Tibial nerve (tissue), 4 donors: ENCODE results near the gene NPHP1.
"Not testable (repeated sequence)": the region's sequence is repeated elsewhere in the genome, so short reads cannot be mapped to it uniquely, and the experiment has no call there.

Experiments used
- EP300 ChIP-seq, 2 donors: sonication (generic); formaldehyde crosslinking; IDR thresholded peaks; one replicate each; pipeline ENCODE4 v1.6.1; 2017; ENCODE audit warnings: antibody characterized with exemption in 2 of 2, mild to moderate bottlenecking in 1 of 2
- POLR2A ChIP-seq, 2 donors: fragments of 450-650 bp; IDR thresholded peaks; one replicate each; pipeline ENCODE4 v1.6.1; 2017; ENCODE audit warnings: antibody characterized with exemption in 2 of 2, mild to moderate bottlenecking in 2 of 2, moderate library complexity in 2 of 2
- TF ChIP-seq, protein P1 (sequence below), 5 experiments: fragments of 200-600 bp in 3 of 5; fragments of 450-650 bp in 2 of 5; sonication (generic) in 3 of 5; IDR thresholded peaks; one replicate each; pipeline ENCODE4 v1.5.1; 2016 to 2019; ENCODE audit warnings: antibody characterized with exemption in 5 of 5, mild to moderate bottlenecking in 3 of 5, moderate library complexity in 2 of 5

DNA sequence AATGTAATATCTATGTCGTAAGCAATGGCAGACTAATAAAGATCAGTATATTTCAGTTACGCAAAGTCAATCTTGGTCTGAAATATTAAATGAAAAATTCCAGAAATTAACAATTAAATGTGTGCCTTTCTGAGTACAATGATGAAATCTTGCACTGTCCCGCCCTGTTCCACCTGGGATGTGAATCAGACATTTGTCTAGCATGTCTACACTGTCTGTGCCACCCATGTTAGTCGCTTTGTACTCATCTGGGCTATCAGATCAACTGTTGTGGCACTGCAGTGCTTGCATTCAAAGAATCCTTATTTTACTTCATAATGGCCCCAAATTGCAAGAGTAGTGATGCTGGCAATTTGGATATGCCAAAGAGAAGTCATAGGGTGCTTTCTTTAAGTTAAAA, 114.6 kb downstream of the NPHP1 start:
- TF ChIP-seq, protein P1, sequence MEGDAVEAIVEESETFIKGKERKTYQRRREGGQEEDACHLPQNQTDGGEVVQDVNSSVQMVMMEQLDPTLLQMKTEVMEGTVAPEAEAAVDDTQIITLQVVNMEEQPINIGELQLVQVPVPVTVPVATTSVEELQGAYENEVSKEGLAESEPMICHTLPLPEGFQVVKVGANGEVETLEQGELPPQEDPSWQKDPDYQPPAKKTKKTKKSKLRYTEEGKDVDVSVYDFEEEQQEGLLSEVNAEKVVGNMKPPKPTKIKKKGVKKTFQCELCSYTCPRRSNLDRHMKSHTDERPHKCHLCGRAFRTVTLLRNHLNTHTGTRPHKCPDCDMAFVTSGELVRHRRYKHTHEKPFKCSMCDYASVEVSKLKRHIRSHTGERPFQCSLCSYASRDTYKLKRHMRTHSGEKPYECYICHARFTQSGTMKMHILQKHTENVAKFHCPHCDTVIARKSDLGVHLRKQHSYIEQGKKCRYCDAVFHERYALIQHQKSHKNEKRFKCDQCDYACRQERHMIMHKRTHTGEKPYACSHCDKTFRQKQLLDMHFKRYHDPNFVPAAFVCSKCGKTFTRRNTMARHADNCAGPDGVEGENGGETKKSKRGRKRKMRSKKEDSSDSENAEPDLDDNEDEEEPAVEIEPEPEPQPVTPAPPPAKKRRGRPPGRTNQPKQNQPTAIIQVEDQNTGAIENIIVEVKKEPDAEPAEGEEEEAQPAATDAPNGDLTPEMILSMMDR (IDR thresholded peaks at IDR 0.05): not testable (repeated sequence)
- not testable (repeated sequence) for TF ChIP-seq POLR2A, EP300 (IDR thresholded peaks at IDR 0.05)
